Parathyroid adenoma (tissue), 2 donors: ENCODE measurements around the gene KRT81.
"Not testable (repeated sequence)": the region's sequence is repeated elsewhere in the genome, so short reads cannot be mapped to it uniquely, and the experiment has no call there.

Experiments used
- H2AFZ ChIP-seq: fragments of 300-600 bp; sonication (generic); one replicate; pipeline ENCODE4 v1.7.0; 2017; ENCODE audit warnings: antibody characterized with exemption, mild to moderate bottlenecking
- H3K27ac ChIP-seq: fragments of 300-600 bp; sonication (generic); one replicate; pipeline ENCODE4 v1.7.0; 2017
- H3K27me3 ChIP-seq: fragments of 300-600 bp; sonication (generic); one replicate; pipeline ENCODE4 v1.7.0; 2017; ENCODE audit warnings: low read length; ENCODE audit not compliant: control insufficient read depth, insufficient read depth
- H3K36me3 ChIP-seq: fragments of 300-600 bp; sonication (generic); one replicate; pipeline ENCODE4 v1.7.0; 2017; ENCODE audit warnings: low read length; ENCODE audit not compliant: control insufficient read depth, insufficient read depth
- H3K4me1 ChIP-seq: fragments of 300-600 bp; sonication (generic); one replicate; pipeline ENCODE4 v1.7.0; 2017; ENCODE audit warnings: control low read depth
- H3K4me2 ChIP-seq: fragments of 300-600 bp; sonication (generic); one replicate; pipeline ENCODE4 v1.7.0; 2017; ENCODE audit warnings: low read length
- H3K4me3 ChIP-seq: fragments of 300-600 bp; sonication (generic); one replicate; pipeline ENCODE4 v1.7.0; 2017; ENCODE audit warnings: low read depth, low read length
- H3K79me2 ChIP-seq: fragments of 300-600 bp; sonication (generic); one replicate; pipeline ENCODE4 v1.7.0; 2017; ENCODE audit warnings: control low read depth
- H3K9ac ChIP-seq: fragments of 300-600 bp; sonication (generic); one replicate; pipeline ENCODE4 v1.7.0; 2017; ENCODE audit warnings: mild to moderate bottlenecking
- H3K9me3 ChIP-seq: fragments of 300-600 bp; sonication (generic); one replicate; pipeline ENCODE4 v1.7.0; 2017; ENCODE audit warnings: low read length; ENCODE audit not compliant: control insufficient read depth
- TF ChIP-seq, protein P1 (sequence below): fragments of 300-600 bp; sonication (generic); IDR thresholded peaks from one replicate; pipeline ENCODE4 v1.7.0; 2017; ENCODE audit warnings: antibody characterized with exemption, mild to moderate bottlenecking
- donor health status: primary hyperparathyroidism.

KRT81 gene

DNA sequence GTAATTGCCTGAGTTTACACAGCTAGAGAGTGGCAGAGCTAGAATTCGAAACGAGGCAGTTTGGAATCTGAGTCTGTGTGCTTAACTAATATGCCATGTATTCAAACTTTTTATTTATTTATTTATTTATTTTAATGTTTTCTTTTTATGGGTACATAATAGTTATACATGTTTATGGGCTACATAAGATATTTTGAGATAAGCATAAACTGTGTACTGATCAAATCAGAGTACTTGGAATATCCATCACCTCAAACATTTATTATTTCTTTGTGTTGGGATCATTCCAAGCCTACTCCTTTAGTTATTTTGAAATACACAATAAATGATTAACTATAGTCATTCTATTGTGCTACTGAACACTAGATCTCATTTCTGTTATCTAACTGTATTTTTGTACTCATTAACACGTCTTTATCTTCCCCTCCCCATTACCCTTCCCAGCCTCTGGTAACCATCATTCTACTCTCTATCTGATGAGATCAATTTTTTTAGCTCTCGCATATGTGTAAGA lies 7.4 kb upstream of the KRT81 start:
- Histone ChIP-seq H3K36me3 (no peaks in the 10 kb centered on the region), H3K27ac (no peak overlapping the region), H3K9me3 (no peaks in the 10 kb centered on the region), H3K4me1 (no peaks in the 10 kb centered on the region), H3K4me3 (no peak overlapping the region), H3K79me2 (no peaks in the 10 kb centered on the region), H3K9ac (no peak overlapping the region), H2AFZ (no peak overlapping the region), H3K27me3 (no peaks in the 10 kb centered on the region), H3K4me2 (no peak overlapping the region)
- TF ChIP-seq, protein P1, sequence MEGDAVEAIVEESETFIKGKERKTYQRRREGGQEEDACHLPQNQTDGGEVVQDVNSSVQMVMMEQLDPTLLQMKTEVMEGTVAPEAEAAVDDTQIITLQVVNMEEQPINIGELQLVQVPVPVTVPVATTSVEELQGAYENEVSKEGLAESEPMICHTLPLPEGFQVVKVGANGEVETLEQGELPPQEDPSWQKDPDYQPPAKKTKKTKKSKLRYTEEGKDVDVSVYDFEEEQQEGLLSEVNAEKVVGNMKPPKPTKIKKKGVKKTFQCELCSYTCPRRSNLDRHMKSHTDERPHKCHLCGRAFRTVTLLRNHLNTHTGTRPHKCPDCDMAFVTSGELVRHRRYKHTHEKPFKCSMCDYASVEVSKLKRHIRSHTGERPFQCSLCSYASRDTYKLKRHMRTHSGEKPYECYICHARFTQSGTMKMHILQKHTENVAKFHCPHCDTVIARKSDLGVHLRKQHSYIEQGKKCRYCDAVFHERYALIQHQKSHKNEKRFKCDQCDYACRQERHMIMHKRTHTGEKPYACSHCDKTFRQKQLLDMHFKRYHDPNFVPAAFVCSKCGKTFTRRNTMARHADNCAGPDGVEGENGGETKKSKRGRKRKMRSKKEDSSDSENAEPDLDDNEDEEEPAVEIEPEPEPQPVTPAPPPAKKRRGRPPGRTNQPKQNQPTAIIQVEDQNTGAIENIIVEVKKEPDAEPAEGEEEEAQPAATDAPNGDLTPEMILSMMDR, result no peak

DNA sequence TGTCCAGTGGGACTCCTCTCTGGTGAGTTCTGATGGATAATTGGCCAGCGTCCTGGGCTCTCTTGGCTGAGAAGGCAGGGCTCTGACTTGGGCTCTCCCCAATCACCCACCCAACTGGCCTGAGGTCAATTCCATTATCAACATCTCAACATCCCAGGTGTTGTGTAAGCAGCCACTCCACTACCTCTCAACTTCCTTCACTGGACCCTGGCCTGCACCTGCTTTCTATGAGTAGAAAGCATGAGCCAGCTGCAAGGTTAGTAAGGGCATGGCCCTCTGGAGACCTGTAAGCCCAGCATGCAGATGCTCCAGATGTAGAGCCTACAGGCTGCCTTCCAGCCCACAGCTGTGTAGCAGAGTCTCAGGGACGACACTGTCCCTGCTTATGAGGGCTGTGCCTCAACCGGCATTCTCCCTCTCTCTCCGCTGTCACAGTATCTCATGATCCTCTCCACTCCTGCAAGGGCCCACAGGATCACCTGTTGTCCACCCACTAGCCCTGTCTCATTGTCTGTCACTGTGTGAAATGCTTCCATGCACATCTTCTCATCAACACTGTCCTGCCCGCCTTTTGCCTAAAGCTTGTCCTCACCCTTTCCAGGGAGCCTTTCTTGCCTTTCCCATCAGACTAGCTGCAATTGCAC lies 5.4 kb upstream of the KRT81 start:
- TF ChIP-seq, protein P1, result no peak
- H3K27me3 ChIP-seq, result no peaks in the 10 kb centered on the region

DNA sequence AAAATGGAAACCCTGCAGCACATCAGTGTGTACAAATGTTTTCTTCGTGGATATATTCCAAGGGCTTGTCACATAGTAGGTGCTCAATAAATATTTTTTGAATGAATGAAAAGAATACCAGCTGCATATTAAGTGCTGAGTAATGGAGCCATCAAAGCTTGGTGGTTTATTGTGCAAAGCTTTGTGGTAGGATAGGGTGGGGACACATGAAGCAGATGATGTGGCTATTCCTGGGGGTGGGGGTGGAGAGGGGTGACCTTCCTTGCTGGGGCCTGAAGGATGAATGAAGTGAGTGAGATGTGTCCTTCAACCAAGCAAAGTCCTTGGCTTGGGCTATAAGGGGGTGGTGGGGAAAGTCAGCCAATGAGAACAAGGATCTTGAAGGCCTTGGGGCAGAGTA lies 4.3 kb upstream of the KRT81 start:
- H3K9ac ChIP-seq, result no peak overlapping the region
- H3K4me2 ChIP-seq, result no peak overlapping the region
- no peaks in the 10 kb centered on the region for H3K4me1 ChIP-seq
- no peaks in the 10 kb centered on the region for H3K9me3 ChIP-seq
- no peaks in the 10 kb centered on the region for H3K27me3 ChIP-seq
- H3K4me3 ChIP-seq, result no peak overlapping the region
- H2AFZ ChIP-seq, result no peak overlapping the region
- TF ChIP-seq, protein P1, result no peak
- no peak overlapping the region for H3K27ac ChIP-seq
- H3K79me2 ChIP-seq, result no peaks in the 10 kb centered on the region
- no peaks in the 10 kb centered on the region for H3K36me3 ChIP-seq

More for the DNA sequence above, 5.4 kb upstream of the KRT81 start:
- Histone ChIP-seq H3K9ac (no peak overlapping the region), H3K79me2 (no peaks in the 10 kb centered on the region), H3K4me2 (no peak overlapping the region), H3K27ac (no peak overlapping the region), H3K36me3 (no peaks in the 10 kb centered on the region), H3K9me3 (no peaks in the 10 kb centered on the region), H3K4me1 (no peaks in the 10 kb centered on the region), H2AFZ (no peak overlapping the region), H3K4me3 (no peak overlapping the region)

DNA sequence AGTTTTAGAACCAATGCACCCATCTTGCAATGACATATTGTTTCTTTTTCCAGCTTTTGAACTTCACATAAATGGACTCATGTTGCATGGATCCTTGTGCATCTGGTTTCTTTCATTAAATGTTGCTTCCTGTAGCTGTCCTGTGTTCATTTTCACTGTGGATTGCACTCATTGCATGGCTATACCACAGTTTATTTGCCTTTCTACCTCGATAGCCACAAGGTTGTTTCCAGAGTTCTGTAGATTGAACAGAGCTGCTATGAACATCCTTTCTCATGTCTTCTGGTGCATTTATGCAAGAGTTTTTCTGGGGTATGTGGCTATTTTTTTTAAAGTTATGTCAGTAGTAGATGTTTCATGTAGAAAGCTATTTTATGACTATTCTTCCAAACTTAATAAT lies 3.5 kb upstream of the KRT81 start:
- Histone ChIP-seq H3K9me3 (no peaks in the 10 kb centered on the region), H3K4me1 (no peaks in the 10 kb centered on the region), H3K27ac (no peak overlapping the region), H2AFZ (no peak overlapping the region), H3K4me2 (no peak overlapping the region), H3K36me3 (no peaks in the 10 kb centered on the region), H3K9ac (no peak overlapping the region), H3K27me3 (no peaks in the 10 kb centered on the region), H3K79me2 (no peaks in the 10 kb centered on the region), H3K4me3 (no peak overlapping the region)
- TF ChIP-seq, protein P1, result no peak

- Histone ChIP-seq H3K27me3 (no peaks in the 10 kb centered on the region), H3K36me3 (no peaks in the 10 kb centered on the region), H3K9me3 (no peaks in the 10 kb centered on the region), H3K79me2 (no peaks in the 10 kb centered on the region), H3K27ac (no peak overlapping the region), H3K9ac (no peak overlapping the region), H3K4me3 (no peak overlapping the region), H3K4me1 (no peaks in the 10 kb centered on the region), H3K4me2 (no peak overlapping the region), H2AFZ (no peak overlapping the region)
- TF ChIP-seq, protein P1, result no peak
Measured at GRCh38 chr12:52293926-52294325, 2.6 kb upstream of the KRT81 start.

GRCh38 chr12:52290483-52291134 lies 725 bp downstream of the KRT81 start:
- not testable (repeated sequence) for H3K36me3 ChIP-seq, H2AFZ ChIP-seq

More at GRCh38 chr12:52290483-52291134, 725 bp downstream of the KRT81 start:
- H3K9ac ChIP-seq, H3K27me3 ChIP-seq, H3K9me3 ChIP-seq, H3K4me2 ChIP-seq, H3K4me1 ChIP-seq, H3K4me3 ChIP-seq, H3K79me2 ChIP-seq, H3K27ac ChIP-seq: not testable (repeated sequence)
